Activated CD4-positive, alpha-beta T cell treated with anti-CD3 and anti-CD28 coated beads, Interleukin-2, amount 50 U/mL, for 48 hours (primary cell): ENCODE data around the gene IL1A.
A peak's percentile ranks its signal among the peaks of the same experiment; 100 is the strongest.

Experiments
- DNase-seq, 2 experiments: peaks; one replicate each; pipeline ENCODE4 v3.0.0-alpha.2; 2020

IL1A gene

GRCh38 chr2:112791019-112791418 lies 6.7 kb upstream of the IL1A start:
- DNase-seq = no peak

GRCh38 chr2:112790305-112790704 lies 6.0 kb upstream of the IL1A start:
- no peak for DNase-seq

GRCh38 chr2:112789186-112789585 lies 4.9 kb upstream of the IL1A start:
- no peak for DNase-seq

- DNase-seq = no peak
These were observed 4.4 kb upstream of the IL1A start for GRCh38 chr2:112788653-112789052.

- DNase-seq = no peak
These were observed 3.6 kb upstream of the IL1A start for GRCh38 chr2:112787729-112788393.

- no peak for DNase-seq
These were observed 3.0 kb upstream of the IL1A start for GRCh38 chr2:112787294-112787693.

- no peak for DNase-seq
These were observed 1.0 kb downstream of the IL1A start for GRCh38 chr2:112783187-112783714.

- no peak for DNase-seq
These were observed 2.0 kb downstream of the IL1A start for GRCh38 chr2:112782234-112782799.

- DNase-seq = no peak
These were observed 4.7 kb downstream of the IL1A start for GRCh38 chr2:112779598-112779997.

GRCh38 chr2:112777036-112777435 lies 7.3 kb downstream of the IL1A start:
- DNase-seq = no peak

- no peak for DNase-seq
These were observed 8.2 kb downstream of the IL1A start for GRCh38 chr2:112776113-112776512.

- no peak for DNase-seq
These were observed 9.6 kb downstream of the IL1A start for GRCh38 chr2:112774536-112775285.

- no peak for DNase-seq
These were observed 10.7 kb downstream of the IL1A start for GRCh38 chr2:112773556-112773955.

- no peak for DNase-seq
These were observed 11.3 kb downstream of the IL1A start for GRCh38 chr2:112772911-112773475.

- no peak for DNase-seq
These were observed 12.0 kb downstream of the IL1A start for GRCh38 chr2:112772322-112772721.

- no peak for DNase-seq
These were observed 15.9 kb downstream of the IL1A start for GRCh38 chr2:112768432-112768831.

GRCh38 chr2:112767693-112768330 lies 16.5 kb downstream of the IL1A start:
- DNase-seq = no peak

GRCh38 chr2:112765251-112765650 lies 19.0 kb downstream of the IL1A start:
- no peak for DNase-seq

- DNase-seq = peak; percentile 96
These were observed 19.9 kb downstream of the IL1A start, which contains the start of gene CKAP2L for GRCh38 chr2:112764071-112765044. TSS of gene CKAP2L (minus strand) at chr2:112764609. CDS start at chr2:112764598, 11 bp downstream.

GRCh38 chr2:112762276-112762675 lies 22.0 kb downstream of the IL1A start:
- DNase-seq = no peak

- no peak for DNase-seq
These were observed 24.1 kb downstream of the IL1A start for GRCh38 chr2:112760149-112760548.

- DNase-seq = no peak
These were observed 25.6 kb downstream of the IL1A start for GRCh38 chr2:112758711-112759110.
